Effector memory CD4-positive, alpha-beta T cell (primary cell): ENCODE results near the gene STK32B.

ENCODE experiments used
- DNase-seq, 3 donors: peaks; one replicate each; pipeline ENCODE4 v3.0.0-alpha.2; 2020
- H3K27ac ChIP-seq: 2 replicates; pipeline ENCODE4 v1.7.0; 2013; ENCODE audit warnings: mild to moderate bottlenecking, low read length, moderate library complexity; ENCODE audit not compliant: insufficient read depth, poor library complexity, severe bottlenecking
- H3K27me3 ChIP-seq: replicated peaks from 2 replicates; pipeline ENCODE4 v1.7.0; 2013; ENCODE audit warnings: mild to moderate bottlenecking, low read length; ENCODE audit not compliant: insufficient read depth, control insufficient read depth, poor library complexity, severe bottlenecking
- H3K36me3 ChIP-seq: 2 replicates; pipeline ENCODE4 v1.7.0; 2013; ENCODE audit warnings: mild to moderate bottlenecking, low read length, moderate library complexity; ENCODE audit not compliant: control insufficient read depth, insufficient read depth
- H3K4me1 ChIP-seq: 2 replicates; pipeline ENCODE4 v1.7.0; 2013; ENCODE audit warnings: low read length, mild to moderate bottlenecking; ENCODE audit not compliant: control insufficient read depth, insufficient read depth, poor library complexity, severe bottlenecking
- H3K4me3 ChIP-seq: 2 replicates; pipeline ENCODE4 v1.7.0; 2013; ENCODE audit warnings: low read length, low read depth, mild to moderate bottlenecking; ENCODE audit not compliant: insufficient read depth, poor library complexity, severe bottlenecking
- H3K9me3 ChIP-seq: 2 replicates; pipeline ENCODE4 v1.7.0; 2013; ENCODE audit warnings: mild to moderate bottlenecking, low read length, moderate library complexity; ENCODE audit not compliant: control insufficient read depth

Gene STK32B

GRCh38 chr4:5028480-5028879 is 22.8 kb upstream of the STK32B start:
- no peaks in the 10 kb centered on the region for H3K27me3 ChIP-seq

GRCh38 chr4:5029447-5029846 is 21.8 kb upstream of the STK32B start:
- Histone ChIP-seq H3K27ac (no peak overlapping the region), H3K27me3 (no peaks in the 10 kb centered on the region), H3K9me3 (no peaks in the 10 kb centered on the region), H3K4me1 (no peaks in the 10 kb centered on the region), H3K4me3 (no peak overlapping the region), H3K36me3 (no peaks in the 10 kb centered on the region)
- no peak for DNase-seq

More at GRCh38 chr4:5028480-5028879, 22.8 kb upstream of the STK32B start:
- no peak for DNase-seq
- Histone ChIP-seq H3K4me1 (no peaks in the 10 kb centered on the region), H3K9me3 (no peaks in the 10 kb centered on the region), H3K36me3 (no peaks in the 10 kb centered on the region), H3K27ac (no peak overlapping the region), H3K4me3 (no peak overlapping the region)

- H3K27ac ChIP-seq, result no peak overlapping the region
- no peak for DNase-seq
- H3K9me3 ChIP-seq, result no peaks in the 10 kb centered on the region
- H3K36me3 ChIP-seq, result no peaks in the 10 kb centered on the region
- no peak overlapping the region for H3K4me3 ChIP-seq
- H3K27me3 ChIP-seq, result no peaks in the 10 kb centered on the region
- H3K4me1 ChIP-seq, result no peaks in the 10 kb centered on the region
These were observed 21.1 kb upstream of the STK32B start for GRCh38 chr4:5030221-5030620.

- Histone ChIP-seq H3K27me3 (no peaks in the 10 kb centered on the region), H3K4me1 (no peaks in the 10 kb centered on the region), H3K27ac (no peak overlapping the region), H3K36me3 (no peaks in the 10 kb centered on the region), H3K4me3 (no peak overlapping the region), H3K9me3 (no peaks in the 10 kb centered on the region)
- no peak for DNase-seq
These were observed 20.4 kb upstream of the STK32B start for GRCh38 chr4:5030927-5031326.

GRCh38 chr4:5032813-5033212 is 18.5 kb upstream of the STK32B start:
- no peaks in the 10 kb centered on the region for H3K27me3 ChIP-seq
- H3K4me1 ChIP-seq, result no peaks in the 10 kb centered on the region
- no peaks in the 10 kb centered on the region for H3K9me3 ChIP-seq
- DNase-seq, result no peak
- no peak overlapping the region for H3K4me3 ChIP-seq
- no peaks in the 10 kb centered on the region for H3K36me3 ChIP-seq
- no peak overlapping the region for H3K27ac ChIP-seq

GRCh38 chr4:5033281-5033841 is 17.9 kb upstream of the STK32B start:
- Histone ChIP-seq H3K4me1 (no peaks in the 10 kb centered on the region), H3K4me3 (no peak overlapping the region)

GRCh38 chr4:5034206-5034605 is 17.1 kb upstream of the STK32B start:
- Histone ChIP-seq H3K9me3 (no peaks in the 10 kb centered on the region), H3K27me3 (no peaks in the 10 kb centered on the region), H3K36me3 (no peaks in the 10 kb centered on the region), H3K27ac (no peak overlapping the region), H3K4me1 (no peaks in the 10 kb centered on the region), H3K4me3 (no peak overlapping the region)
- no peak for DNase-seq

More at GRCh38 chr4:5033281-5033841, 17.9 kb upstream of the STK32B start:
- Histone ChIP-seq H3K36me3 (no peaks in the 10 kb centered on the region), H3K27ac (no peak overlapping the region), H3K27me3 (no peaks in the 10 kb centered on the region), H3K9me3 (no peaks in the 10 kb centered on the region)
- no peak for DNase-seq

- H3K9me3 ChIP-seq, result no peaks in the 10 kb centered on the region
- no peak overlapping the region for H3K4me3 ChIP-seq
- no peak overlapping the region for H3K27ac ChIP-seq
- no peak for DNase-seq
- no peaks in the 10 kb centered on the region for H3K4me1 ChIP-seq
- H3K27me3 ChIP-seq, result no peaks in the 10 kb centered on the region
- no peaks in the 10 kb centered on the region for H3K36me3 ChIP-seq
These were observed 15.0 kb upstream of the STK32B start for GRCh38 chr4:5036239-5036638.

GRCh38 chr4:5037553-5038551 is 13.4 kb upstream of the STK32B start:
- no peaks in the 10 kb centered on the region for H3K36me3 ChIP-seq
- H3K4me1 ChIP-seq, result no peaks in the 10 kb centered on the region
- H3K4me3 ChIP-seq, result no peak overlapping the region
- no peak overlapping the region for H3K27ac ChIP-seq
- no peaks in the 10 kb centered on the region for H3K9me3 ChIP-seq
- no peak for DNase-seq
- H3K27me3 ChIP-seq, result no peaks in the 10 kb centered on the region

GRCh38 chr4:5039800-5040199 is 11.5 kb upstream of the STK32B start:
- no peak overlapping the region for H3K4me3 ChIP-seq
- no peaks in the 10 kb centered on the region for H3K36me3 ChIP-seq
- no peaks in the 10 kb centered on the region for H3K27me3 ChIP-seq
- no peak for DNase-seq
- H3K9me3 ChIP-seq, result no peaks in the 10 kb centered on the region
- no peak overlapping the region for H3K27ac ChIP-seq
- H3K4me1 ChIP-seq, result no peaks in the 10 kb centered on the region
